GM18505 (cell line): ENCODE data around the gene PIP4K2B.
"Not testable (repeated sequence)": the region's sequence is repeated elsewhere in the genome, so short reads cannot be mapped to it uniquely, and the experiment has no call there.

ENCODE experiments used
- ATAC-seq: cut with Tn5 transposase; IDR thresholded peaks from one replicate; pipeline ENCODE4 v1.9.1; 2021; ENCODE audit not compliant: unreplicated experiment
- POLR2A ChIP-seq: IDR thresholded peaks from 4 replicates; pipeline ENCODE4 v1.6.1; 2011; ENCODE audit warnings: borderline replicate concordance; ENCODE audit not compliant: insufficient read depth, insufficient read length; ENCODE audit errors: extremely low read depth

PIP4K2B gene

DNA sequence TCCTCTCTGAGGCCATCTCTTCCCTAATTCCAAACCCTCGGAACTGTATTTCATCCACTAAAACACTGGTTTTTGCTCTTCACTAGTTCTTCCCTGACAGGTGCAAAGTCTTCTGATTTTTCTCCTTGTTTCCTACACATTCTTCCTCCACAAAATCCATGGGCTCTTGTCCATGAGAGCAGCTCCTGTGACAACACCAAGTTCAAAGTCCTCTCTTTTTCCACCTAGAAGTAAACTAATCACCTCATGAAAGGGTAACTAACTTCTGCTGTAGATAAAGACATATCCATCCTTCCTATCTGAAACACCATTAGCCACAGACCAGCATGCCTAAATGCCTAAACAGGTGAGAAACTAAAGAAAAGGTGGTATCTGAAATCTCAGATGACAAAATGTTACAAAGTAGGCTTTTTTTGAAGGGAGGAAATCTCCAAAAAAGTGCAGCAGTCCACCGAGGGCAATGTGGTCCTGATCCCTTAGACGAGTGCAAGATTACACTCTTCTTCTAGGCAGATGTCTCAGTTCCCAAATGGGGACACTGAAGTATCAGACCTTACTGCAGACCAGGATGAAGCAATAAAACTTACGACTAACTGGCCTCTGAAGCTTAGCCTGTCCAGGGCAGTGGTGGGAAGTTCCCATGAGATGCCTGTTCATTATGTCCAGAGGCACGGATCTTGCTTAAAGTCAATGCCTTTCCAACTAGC, 2.8 kb downstream of the PIP4K2B start:
- ATAC-seq: no peak
- TF ChIP-seq POLR2A: no peak

DNA sequence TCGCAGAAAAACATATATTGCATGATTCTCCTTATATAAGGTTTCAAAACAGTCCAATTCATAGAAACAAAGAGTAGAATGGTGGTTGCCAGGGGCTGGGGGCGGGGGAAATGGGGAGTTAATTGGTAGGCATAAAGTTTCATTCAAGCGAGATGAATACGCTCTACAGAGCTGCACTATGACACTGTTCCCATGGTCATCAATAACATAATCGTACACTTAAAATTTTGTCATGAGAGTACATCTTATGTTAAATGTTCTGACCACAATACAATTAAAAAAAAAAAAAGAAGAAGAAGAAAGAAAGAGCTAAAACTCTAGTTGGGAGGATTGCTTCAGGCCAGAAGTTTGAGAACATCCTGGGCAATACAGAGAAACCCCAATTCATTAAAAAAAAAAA, 5.1 kb downstream of the PIP4K2B start:
- no peak for ATAC-seq
- no peak for TF ChIP-seq POLR2A

DNA sequence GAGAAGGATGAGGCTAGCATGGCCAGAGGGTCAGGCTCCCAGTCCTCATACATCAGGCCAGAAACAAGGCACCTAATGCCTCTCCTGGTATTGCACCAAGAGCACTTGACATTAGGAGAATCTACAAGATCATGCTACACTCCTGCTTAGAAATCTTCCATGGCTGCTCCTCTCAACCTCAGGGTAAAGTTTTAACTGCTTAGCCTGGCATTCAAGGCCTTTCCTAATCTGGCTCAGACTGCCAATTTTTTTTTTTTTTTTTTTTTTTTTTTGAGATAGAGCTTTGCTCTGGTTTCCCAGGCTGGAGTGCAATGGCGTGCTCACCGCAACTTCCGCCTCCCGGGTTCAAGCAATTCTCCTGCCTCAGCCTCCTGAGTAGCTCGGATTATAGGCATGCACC, 8.2 kb downstream of the PIP4K2B start:
- no peak for ATAC-seq
- no peak for TF ChIP-seq POLR2A

DNA sequence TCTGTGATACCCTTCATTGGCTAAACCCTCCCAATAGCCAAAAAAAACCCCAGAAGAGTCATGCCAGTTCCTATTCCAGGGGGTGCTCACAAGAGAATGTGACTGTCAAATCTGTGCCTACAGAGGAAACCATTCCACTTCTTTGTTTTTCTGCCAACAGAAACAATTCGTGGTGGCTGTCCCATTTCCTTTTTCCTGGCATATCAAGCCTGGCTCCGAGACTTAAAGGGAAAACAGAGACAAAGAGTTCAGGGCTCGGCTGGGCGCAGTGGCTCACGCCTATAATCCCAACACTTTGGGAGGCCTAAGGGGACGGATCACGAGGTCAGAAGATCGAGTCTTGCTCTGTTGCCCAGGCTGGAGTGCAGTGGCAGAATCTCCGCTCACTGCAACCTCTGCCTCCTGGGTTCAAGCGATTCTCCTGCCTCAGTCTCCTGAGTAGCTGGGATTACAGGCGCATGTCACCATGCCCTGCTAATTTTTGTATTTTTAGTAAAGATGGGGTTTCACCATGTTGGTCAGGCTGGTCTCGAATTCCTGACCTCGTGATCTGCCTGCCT, 9.1 kb downstream of the PIP4K2B start:
- ATAC-seq: not testable (repeated sequence)

DNA sequence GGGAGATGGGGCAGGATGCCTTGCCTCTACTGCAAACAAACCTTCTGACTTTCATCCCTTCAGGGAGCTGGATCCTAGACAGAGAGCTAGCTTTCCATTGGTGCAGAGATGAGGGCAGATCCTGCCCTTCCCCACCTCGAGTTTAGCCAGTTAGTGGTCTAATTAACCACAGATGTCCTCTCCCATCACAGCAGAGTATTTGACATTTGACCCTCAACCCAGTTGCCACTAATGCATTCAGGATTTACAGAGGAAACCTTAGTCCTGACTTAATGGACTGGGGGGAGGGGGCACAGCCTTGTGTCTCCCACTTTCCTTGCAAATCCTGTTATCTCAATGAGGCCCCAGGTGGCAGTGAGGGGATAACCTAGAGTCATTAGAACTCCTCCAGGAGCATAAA, 10.2 kb downstream of the PIP4K2B start:
- TF ChIP-seq POLR2A: no peak
- ATAC-seq: no peak

DNA sequence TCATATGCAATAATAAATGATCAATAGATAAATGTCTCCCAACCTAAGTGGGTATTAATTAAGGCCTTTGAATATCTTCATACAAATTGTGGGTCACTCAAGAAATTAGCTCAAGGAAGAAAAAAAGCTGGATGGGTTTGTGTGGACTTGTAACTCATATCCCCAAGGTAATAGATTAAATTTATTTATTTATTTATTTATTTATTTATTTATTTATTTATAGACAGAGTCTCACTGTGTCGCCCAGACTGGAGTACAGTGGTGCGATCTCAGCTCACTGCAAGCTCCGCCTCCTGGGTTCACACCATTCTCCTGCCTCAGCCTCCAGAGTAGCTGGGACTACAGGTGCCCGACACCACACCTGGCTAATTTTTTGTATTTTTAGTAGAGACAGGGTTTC, 11.4 kb downstream of the PIP4K2B start:
- not testable (repeated sequence) for ATAC-seq

DNA sequence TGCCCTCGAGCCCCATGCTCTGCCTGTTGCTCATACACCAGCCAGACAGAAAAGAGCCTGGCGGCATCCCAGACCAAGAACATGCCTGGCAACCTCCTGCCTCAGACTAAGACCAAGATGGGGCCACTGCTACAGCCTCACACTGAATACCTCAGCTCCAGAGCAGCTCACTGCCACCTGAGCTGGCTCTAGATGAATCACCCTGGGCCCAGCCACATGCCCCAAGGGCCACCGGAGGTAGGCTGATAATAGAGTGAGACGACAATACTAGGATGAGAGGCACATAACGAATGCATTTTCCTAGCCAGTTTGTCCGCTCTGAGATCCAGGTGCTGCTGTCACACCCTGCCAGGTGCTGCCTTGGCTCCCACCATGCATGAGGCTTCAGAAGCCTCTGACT, 13.0 kb downstream of the PIP4K2B start:
- no peak for TF ChIP-seq POLR2A
- ATAC-seq: no peak

DNA sequence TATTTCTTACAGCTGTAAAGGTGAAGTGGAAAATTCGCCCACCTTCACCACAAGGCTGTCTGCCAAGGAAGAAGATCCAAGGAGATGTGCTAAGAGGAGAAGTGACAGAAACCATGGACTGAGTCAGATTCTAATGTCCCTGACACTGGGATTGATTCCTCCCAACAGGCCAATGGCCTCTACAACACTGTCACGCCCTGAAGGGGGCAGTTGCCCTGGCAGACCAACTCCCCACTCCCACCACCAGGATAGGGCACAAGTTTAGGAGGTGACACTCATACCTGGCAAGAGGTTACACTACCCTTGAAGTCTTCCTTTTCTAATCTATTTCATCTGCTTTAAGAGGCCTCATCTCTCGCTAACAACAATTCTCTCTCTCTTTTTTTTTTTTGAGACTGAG, 16.1 kb downstream of the PIP4K2B start:
- TF ChIP-seq POLR2A: no peak
- ATAC-seq: no peak

DNA sequence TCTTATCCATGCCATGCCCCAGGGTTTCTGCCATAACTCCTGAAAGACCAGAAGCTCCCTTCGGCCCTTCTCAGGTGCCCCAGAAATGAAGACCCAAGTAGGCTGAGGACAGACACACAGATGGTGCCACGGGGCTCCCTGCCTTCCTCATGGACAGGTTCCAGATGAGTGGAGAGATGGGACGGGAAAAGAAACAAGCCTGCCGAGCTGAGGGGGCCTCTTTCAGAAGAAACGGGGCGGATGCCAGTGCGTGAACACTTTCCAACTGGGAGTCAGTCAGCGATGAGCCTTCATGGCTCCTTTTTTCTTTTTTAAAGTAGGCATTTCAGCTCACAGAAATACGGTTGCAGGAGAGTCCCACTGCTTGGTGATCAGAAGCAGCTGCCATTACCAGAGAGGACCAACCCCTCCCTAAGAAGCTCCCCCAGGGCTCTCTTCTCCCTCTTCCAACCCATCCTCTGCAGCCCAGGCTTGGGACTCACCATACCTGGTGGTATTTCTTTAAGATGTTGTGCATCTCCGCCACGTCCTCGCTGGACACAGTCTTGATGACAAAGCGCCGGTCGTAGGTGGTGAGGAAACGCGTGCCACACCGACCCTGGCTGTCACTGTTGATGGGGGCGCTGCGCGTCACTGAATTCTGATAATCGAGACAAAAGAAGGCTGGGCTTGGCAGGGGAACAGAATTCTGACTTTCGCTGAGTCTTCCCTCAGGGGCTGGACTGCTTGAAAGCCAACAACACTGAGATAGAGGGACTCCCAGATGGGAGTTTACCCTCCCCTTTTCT, 19.2 kb downstream of the PIP4K2B start:
- no peak for TF ChIP-seq POLR2A
- no peak for ATAC-seq

DNA sequence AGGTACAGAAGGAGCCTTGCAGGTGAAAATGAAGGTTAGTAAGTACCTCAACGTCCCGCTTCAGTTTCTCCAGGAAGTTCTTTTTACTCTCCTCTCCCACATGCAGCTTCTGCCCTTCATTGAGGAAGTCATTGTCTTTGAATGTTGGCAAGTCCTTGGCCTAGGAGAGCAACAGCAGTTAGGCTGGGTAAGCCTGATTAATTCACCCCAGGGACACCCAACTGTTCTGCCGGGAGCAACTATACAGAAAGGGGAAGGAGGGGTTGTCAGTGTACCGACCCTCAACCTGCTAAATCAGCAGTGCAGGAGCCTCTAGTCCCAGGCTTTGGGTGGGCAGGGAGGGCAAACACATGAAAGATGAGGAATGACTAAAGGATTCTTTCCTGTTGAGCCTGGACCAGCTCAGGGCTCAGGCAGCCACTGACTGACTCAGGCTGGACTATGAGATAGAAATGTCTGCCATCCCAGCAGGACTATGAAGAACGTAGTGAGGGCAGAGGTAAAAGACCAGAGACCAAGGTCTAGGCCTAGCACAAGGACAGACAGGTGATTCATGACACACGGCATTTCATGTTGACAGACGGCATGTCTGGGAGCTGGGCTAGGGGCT, 21.6 kb downstream of the PIP4K2B start:
- no peak for TF ChIP-seq POLR2A
- ATAC-seq: no peak

DNA sequence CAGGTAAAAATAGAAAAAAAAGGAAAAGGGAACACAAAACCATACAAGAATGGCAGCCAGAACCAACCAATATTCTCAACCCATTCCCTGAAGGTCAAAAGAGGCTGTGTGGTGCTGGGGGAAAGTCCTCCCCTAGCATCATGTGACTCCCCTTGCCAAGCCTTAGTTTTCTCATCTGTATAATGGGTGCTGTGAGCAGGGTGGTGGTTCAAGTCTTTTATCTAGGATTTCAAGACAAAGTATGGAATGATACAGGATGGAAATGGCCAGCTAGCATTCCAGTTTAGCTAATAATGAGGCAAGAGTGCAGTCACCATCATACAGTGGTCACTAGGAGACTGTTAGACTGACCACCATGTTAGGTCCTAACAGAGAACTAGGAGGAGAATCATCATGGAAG, 26.1 kb downstream of the PIP4K2B start:
- no peak for ATAC-seq
- TF ChIP-seq POLR2A: no peak

DNA sequence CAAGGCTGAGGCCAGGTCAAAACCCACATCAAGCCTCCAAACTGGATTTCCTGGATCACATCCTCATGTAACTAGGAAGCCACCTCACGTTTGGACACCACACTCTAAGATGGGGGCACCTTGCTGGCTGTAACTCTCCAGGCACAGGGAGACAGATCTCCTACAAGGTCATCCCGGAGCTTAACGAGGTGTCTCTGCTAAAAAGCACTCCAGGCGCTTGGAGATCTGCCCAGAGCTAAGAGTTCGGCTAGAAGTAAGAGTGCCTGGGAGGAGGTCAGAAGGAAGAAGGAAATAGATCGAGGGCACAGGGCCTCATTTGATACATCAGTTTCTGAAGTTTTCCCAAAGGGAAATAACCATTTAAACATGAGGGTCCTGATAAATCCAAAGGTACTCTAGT, 30.9 kb downstream of the PIP4K2B start:
- no peak for TF ChIP-seq POLR2A
- ATAC-seq: no peak

DNA sequence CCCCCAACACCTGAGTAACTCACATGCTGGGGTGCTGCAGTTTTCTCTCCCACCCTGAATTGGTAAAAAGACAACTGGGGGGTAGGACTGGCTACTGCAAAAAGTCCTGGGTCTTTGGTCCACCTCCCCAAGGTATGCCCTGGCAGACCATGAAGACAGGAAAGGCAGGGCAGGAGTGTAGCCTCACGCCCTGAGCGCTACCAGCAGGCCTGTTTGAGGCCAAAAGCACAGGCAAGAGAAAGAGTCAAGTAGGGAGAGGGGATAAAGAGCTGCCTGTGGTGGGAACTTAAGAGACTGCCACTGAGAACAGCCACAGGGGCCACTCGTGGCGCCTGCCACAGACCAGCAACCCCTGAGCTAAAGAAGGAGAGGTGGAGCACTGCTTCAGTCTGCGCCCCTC, 33.0 kb downstream of the PIP4K2B start:
- TF ChIP-seq POLR2A: no peak
- no peak for ATAC-seq

DNA sequence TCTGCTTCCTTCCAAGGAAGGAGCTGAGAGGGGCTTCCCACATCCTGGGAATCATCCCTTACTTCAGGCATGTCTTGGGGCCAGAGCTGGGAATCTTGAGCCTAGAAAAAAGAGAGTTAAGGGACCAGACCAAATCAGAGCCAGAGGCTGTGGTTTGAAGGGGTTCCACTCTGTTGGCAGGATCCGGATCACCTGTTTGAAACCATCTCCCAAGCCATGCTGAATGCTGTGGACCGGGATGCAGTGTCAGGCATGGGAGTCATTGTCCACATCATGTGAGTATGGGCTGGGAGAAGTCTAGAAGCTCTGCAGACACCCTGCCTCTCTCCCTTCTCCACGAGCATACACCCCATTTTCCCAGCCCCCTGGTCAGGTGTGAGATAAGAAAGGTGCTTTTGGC, 37.1 kb downstream of the PIP4K2B start:
- no peak for ATAC-seq

DNA sequence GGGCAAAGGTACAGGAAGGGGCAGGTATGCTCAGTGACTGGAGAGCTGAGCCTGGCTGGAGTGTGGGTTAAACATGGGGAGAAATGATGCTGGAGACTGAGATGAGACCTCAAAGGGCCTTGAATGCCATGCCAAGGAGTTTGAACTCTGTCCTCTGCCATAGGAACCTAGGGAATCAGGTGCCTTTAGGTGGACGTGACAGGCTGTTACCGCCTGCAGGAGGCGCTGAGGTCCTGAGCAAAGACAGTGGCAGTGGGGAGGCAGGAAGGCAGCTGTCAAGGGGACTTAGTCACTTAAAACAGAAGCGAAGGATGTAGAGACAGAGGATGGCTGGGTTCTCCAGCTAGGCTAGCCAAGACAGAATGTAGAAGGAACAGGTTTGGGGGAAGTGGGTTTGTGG, 37.7 kb downstream of the PIP4K2B start:
- TF ChIP-seq POLR2A: no peak
- ATAC-seq: no peak

More for the DNA sequence above, 37.1 kb downstream of the PIP4K2B start:
- TF ChIP-seq POLR2A: no peak

DNA sequence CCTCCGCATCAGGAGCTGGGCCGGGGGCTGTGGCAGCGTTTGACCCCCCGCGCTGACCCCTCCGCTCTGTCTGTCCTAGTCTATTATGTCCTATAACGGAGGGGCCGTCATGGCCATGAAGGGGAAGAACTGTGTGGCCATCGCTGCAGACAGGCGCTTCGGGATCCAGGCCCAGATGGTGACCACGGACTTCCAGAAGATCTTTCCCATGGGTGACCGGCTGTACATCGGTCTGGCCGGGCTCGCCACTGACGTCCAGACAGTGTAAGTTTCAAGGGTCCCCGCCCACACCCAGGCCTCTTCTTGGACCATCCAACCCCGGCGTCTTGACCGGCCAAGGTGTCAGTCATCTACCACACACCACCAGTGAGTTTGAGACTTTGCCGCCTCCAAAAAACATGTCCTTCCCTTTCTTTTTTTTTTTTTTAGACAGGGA, 46.3 kb downstream of the PIP4K2B start:
- no peak for TF ChIP-seq POLR2A
- no peak for ATAC-seq
